GM10847 (cell line): ENCODE results near the gene B3GAT3.
A peak's percentile ranks its signal among the peaks of the same experiment; 100 is the strongest.

ENCODE experiments used
- POLR2A ChIP-seq: IDR thresholded peaks from 2 replicates; pipeline ENCODE4 v1.6.1; 2011; ENCODE audit not compliant: insufficient read length; ENCODE audit errors: extremely low read depth

The B3GAT3 gene

DNA sequence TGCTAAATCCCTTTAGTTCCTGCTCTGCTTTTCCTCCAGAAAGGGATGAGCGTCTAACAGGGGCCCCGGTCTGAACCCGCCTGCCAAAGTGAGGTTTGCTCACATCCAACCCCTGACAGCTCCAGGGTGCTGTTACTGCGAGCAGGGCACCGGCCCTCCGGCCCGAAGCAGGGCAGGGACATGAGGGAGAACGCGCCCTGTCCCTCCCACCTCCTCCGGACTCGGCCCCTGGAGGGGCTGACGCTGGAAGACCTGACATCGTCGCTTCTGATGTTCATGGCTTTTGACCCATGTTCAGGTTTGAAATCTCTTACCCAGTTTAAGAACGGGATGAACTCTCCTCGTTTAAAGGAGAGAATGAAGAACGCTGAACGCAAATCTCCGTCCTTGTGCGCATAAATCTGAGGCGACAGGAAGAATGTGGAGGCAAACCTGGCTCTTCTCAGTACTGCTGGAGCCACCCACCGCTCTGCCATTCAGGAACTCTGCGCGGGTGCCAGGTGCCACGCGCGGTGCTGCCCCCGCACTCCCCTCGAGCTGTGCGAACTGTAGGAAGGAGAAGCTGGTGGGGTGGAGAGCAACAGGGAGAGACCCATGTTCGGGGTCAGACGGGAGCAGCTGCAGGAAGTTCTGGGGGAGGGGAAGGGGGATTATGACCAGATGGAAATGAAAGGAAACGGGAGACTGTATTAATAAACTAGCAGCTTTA is 47.3 kb downstream of the B3GAT3 start:
- no peak for TF ChIP-seq POLR2A

DNA sequence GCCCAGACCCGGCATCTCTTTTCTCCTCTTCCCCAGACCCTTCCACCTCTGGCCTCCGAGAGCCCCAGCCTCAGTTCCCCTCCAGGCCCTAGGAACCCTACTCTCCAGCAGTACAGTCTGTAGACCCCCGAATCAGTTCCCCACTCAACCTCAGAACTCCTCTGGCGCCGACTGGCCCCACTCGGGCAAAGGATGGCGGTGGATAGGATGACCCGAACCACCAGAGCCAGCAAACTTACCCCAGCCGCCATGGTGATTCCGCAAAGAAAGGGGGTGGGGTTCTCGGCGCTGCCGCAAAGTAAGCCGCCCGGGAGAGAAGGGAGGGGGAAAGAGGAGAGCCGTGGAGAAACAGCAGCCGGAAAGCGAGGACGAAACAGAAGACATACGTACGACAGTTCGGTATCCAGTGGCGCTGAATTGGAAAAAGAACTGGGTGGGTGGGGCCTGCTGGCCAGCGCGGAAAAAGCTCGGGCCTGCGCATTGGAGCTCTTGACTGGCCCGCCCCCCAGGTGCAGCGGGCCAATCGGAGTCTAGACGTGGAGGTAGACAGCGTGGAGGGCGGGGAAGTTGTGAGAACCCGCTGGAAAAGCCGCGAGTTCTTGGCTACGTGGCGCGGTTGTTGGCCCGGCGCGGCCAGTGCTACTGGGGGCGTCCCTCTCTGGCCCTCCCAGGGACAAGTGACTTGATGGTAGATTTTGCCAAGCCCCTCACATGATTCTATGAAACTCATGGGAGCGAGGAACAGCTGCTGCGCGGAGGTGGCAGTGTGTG is 48.0 kb downstream of the B3GAT3 start, which contains the start of gene EEF1G:
Gene EEF1G, minus strand, starts transcription at position 300 of the 771 bp plus-strand sequence. Its CDS starts 49 bp downstream, at position 251.
- TF ChIP-seq POLR2A = peak; percentile 62

DNA sequence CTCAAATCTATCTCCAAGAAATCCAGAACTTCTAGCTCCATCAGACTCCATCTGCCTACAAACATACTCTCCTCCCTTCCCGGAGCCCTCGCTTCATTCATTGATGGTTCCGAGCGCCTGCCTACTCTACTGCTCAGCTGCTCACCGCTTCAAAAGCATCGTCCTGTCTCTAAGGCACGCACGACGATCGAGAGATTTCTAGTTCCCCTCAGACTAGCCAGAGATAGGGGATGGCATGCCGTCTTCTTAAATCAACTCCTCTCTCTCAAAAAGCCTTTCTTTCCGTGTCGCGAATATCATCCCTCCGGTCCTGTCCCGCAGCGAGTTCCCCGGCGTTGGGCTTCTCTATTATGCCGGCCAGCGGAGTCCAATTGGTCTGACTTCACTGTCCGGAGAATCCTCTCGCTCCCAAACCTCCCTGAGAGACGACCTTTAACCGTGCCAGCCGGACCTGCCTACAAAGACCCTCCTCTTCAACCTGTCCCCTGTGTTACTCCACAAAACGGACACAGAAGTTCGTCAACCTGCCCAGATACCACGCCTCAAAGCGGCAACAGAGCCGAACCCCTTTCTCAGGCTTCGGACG is 48.7 kb downstream of the B3GAT3 start:
- no peak for TF ChIP-seq POLR2A

DNA sequence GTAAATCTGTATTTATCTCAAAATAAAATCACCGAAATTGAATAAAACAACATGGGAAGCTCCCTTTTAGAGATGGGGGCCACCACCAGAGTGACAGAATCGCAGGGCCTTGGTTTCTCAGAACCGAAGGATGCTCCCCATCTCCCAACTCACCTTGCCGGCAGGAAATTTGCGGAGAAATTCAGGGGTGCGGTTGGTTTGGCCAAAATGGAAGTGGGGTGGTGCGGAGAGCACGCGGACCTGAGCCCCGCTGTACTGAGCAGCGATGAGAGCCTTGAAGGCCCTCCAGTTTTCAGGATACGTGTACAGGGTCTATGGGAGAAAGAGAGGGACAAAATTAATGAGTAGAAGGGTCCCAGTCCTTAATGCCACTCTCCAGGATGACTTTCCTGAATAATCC is 49.4 kb downstream of the B3GAT3 start:
- no peak for TF ChIP-seq POLR2A

DNA sequence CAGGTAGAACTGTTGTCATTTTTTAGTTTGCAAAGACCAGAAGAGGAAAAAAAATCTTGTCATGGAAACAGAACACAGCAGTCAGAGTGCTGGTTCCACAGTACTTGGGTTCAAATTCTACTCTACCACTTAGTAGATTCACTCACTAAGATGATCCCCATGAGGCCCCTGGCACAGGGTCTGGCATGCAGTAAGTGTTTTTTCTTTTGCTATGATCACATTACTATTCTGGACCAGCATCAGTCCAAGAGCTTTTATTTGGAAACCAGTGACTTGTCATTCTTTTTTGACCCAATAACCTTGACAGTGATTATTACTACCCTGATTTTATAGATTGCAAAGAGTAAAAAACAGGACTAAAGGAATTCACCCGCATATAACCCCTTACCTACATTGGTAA is 52.2 kb downstream of the B3GAT3 start:
- no peak for TF ChIP-seq POLR2A

DNA sequence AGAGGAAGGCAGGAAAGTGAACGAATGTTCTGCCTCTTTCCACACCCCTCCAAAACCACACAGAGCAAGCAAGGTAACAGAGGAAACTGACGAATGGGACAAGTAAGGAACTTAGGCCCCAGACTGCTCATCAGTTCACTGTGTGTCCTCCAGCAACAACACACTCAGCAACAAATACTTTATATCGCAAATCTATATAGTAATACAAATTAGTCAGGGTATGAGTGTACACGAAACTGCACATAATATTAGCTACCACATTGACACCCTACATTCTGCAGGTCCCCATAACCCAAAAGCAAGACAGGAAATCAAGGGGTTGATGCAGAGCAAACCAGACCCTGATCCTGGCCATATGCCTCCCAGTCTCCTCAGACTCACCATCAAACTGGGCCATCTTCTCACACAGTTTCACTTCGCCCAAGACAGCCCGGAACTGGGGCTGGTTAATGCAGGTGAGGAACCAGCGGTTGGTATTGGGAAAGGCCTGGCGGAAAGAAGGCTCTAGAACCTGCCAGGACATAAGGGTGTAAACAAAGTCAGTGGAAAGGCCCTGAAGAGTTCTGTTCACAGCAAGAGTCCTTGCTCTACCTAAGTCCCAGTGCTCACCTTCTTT is 54.7 kb downstream of the B3GAT3 start:
- TF ChIP-seq POLR2A = no peak

DNA sequence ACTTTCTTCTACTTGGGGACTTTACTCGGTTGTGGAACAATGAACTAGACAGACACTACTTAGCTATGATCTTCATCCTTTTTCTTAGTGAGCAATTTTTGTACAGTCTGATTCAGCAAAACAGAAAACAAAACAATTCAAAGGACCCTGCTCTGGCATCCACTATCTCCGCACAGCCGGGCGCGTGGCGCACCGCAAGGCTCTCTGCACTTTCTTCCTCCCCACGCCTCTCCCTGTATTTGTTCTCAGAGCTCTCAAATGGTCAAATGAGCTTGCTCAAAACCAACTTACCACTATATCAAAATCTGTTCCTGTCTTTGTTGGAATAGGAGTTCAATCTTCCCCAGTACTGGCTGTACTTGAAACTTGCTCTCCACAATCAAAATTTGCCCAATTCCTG is 55.5 kb downstream of the B3GAT3 start:
- no peak for TF ChIP-seq POLR2A
